ENCODE results near the gene MST1R.

Gene MST1R

GRCh38 chr3:49873623-49874022, 30.1 kb downstream of the MST1R start:
- no peak for DNase-seq

- no peak for DNase-seq
Observed at GRCh38 chr3:49872801-49873281, 30.8 kb downstream of the MST1R start.

GRCh38 chr3:49871531-49872153, 32.0 kb downstream of the MST1R start:
- no peak for DNase-seq

GRCh38 chr3:49869525-49870126, 34.0 kb downstream of the MST1R start, which contains the start of gene CAMKV:
Gene CAMKV, minus strand, starts transcription at chr3:49869906. Its CDS starts 7,518 bp downstream, at chr3:49862388.
- DNase-seq: peak; percentile 79

- DNase-seq: no peak
Observed at GRCh38 chr3:49868862-49869466, 34.7 kb downstream of the MST1R start.

- DNase-seq: peak; percentile 58
Observed at GRCh38 chr3:49867871-49868321, 35.8 kb downstream of the MST1R start.

GRCh38 chr3:49867400-49867799, 36.3 kb downstream of the MST1R start:
- DNase-seq: no peak

GRCh38 chr3:49865198-49865784, 38.4 kb downstream of the MST1R start:
- DNase-seq: no peak

GRCh38 chr3:49864505-49864904, 39.2 kb downstream of the MST1R start:
- no peak for DNase-seq

- no peak for DNase-seq
Observed at GRCh38 chr3:49859576-49860305, 43.9 kb downstream of the MST1R start.

- peak; percentile 99 for DNase-seq
Observed at GRCh38 chr3:49856181-49857005, 47.3 kb downstream of the MST1R start, which contains the start of gene TRAIP. Gene TRAIP, minus strand, starts transcription at chr3:49856564. Its CDS starts 111 bp downstream, at chr3:49856453.

GRCh38 chr3:49855662-49856061, 48.0 kb downstream of the MST1R start:
- no peak for DNase-seq

GRCh38 chr3:49845694-49846093, 58.0 kb downstream of the MST1R start:
- no peak for DNase-seq

- DNase-seq: no peak
Observed at GRCh38 chr3:49844464-49845183, 59.0 kb downstream of the MST1R start.

GRCh38 chr3:49842843-49843517, 60.7 kb downstream of the MST1R start:
- DNase-seq: no peak

- DNase-seq: no peak
Observed at GRCh38 chr3:49841806-49842205, 61.9 kb downstream of the MST1R start.

GRCh38 chr3:49841126-49841696, 62.5 kb downstream of the MST1R start:
- DNase-seq: no peak

- DNase-seq: no peak
Observed at GRCh38 chr3:49840388-49840787, 63.3 kb downstream of the MST1R start.

GRCh38 chr3:49839193-49839809, 64.4 kb downstream of the MST1R start:
- DNase-seq: peak; percentile 72
